ENCODE measurements around the gene LPIN1. TPM values are rescaled to one million over a fixed set of nuclear protein-coding genes. Genes with fewer than 3 reads are reported as not detected.

Gene LPIN1
- total and polyA plus RNA-seq, 2 of the 13 experiments (the other 11 are each of a cell fraction or from before 2014, with no cell fraction given) = 9.7 to 19.4 TPM

DNA sequence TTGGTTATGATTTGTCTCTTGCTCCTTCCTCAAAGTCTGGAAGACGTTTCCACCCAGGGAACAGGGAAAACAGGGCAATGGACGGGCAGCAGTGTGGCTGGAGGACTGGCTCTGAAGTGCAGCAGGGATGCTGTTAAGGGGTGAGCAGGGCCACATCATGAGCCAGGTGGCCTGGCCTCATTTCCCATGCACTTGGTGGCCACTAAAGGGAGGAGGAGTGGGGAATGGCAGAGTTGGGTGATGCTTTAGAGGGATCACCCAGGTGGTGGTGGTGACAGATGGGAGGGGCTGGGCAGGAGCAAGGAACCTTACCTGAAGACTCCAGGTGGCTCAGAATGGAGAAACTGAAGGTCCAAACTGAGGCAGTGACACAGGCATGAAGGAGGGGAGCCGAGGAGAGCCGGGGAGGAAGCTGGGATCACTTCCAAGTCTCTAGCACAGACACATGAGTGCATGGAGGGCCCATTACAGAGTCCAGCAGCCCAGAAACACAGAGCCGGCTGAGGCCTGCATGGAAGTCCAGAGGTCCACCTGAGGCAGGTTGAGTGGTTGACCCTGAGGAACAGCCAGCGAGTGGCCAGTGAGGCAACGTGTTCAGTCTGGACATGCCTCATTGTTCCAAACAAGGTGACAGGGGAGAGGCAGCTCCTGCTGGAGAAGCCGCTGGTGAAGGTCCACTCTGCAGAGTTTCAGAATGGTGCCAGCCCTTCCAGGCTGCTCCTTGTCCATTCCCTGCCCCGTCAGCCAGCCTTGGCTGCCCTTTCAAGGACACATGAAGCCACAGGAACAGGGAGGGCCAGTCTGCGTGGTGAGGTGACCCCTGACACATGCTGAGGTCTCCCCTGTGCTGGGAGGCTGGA, 91.7 kb downstream of the LPIN1 start (continued):
- TF ChIP-seq CREM (IDR thresholded peaks at IDR 0.05) (no peak), CREM (CRISPR knock-in tag; IDR thresholded peaks at IDR 0.05) (no peak), YY1 (IDR thresholded peaks at IDR 0.05; ENCODE audit: insufficient read depth, insufficient replicate concordance, low read depth, low read length) (no peak), ZNF501 (CRISPR knock-in tag; IDR thresholded peaks at IDR 0.05) (no peak), GMEB2 (CRISPR knock-in tag; IDR thresholded peaks at IDR 0.05; ENCODE audit: low read depth) (no peak), ARID3A (IDR thresholded peaks at IDR 0.05; ENCODE audit: low read depth, low read length) (no peak), ZNF782 (CRISPR knock-in tag; IDR thresholded peaks at IDR 0.05; ENCODE audit: borderline replicate concordance) (no peak), ZKSCAN1 (IDR thresholded peaks at IDR 0.05; ENCODE audit: low read length) (no peak), KDM1A (CRISPR knock-in tag; IDR thresholded peaks at IDR 0.05) (no peak), RFX3 (CRISPR knock-in tag; IDR thresholded peaks at IDR 0.05) (no peak), ZNF570 (CRISPR knock-in tag; IDR thresholded peaks at IDR 0.05; ENCODE audit: borderline replicate concordance) (no peak), MAZ (IDR thresholded peaks at IDR 0.05; ENCODE audit: borderline replicate concordance, low read depth, low read length) (no peak), MAZ (CRISPR knock-in tag; IDR thresholded peaks at IDR 0.05; ENCODE audit: low read depth) (no peak), IKZF1 (IDR thresholded peaks at IDR 0.05) (no peak), PBX2 (CRISPR knock-in tag; IDR thresholded peaks at IDR 0.05) (no peak), NR0B2 (CRISPR knock-in tag; IDR thresholded peaks at IDR 0.05) (no peak), RARG (CRISPR knock-in tag; IDR thresholded peaks at IDR 0.05; ENCODE audit: low read depth) (no peak), PAWR (CRISPR knock-in tag; IDR thresholded peaks at IDR 0.05; ENCODE audit: borderline replicate concordance) (no peak), ZNF562 (CRISPR knock-in tag; IDR thresholded peaks at IDR 0.05; ENCODE audit: borderline replicate concordance) (no peak), ZNF776 (CRISPR knock-in tag; IDR thresholded peaks at IDR 0.05) (0 out of 2 replicates have a peak, but pooled peaks have one; percentile 37), ELF1 (CRISPR knock-in tag; IDR thresholded peaks at IDR 0.05) (no peak), ZNF713 (CRISPR knock-in tag; IDR thresholded peaks at IDR 0.05) (no peak), CC2D1A (CRISPR knock-in tag; IDR thresholded peaks at IDR 0.05) (no peak), NAIF1 (CRISPR knock-in tag; IDR thresholded peaks at IDR 0.05; ENCODE audit: borderline replicate concordance) (no peak), ZNF614 (CRISPR knock-in tag; IDR thresholded peaks at IDR 0.05; ENCODE audit: borderline replicate concordance) (no peak)
- TF ChIP-seq, protein P1, sequence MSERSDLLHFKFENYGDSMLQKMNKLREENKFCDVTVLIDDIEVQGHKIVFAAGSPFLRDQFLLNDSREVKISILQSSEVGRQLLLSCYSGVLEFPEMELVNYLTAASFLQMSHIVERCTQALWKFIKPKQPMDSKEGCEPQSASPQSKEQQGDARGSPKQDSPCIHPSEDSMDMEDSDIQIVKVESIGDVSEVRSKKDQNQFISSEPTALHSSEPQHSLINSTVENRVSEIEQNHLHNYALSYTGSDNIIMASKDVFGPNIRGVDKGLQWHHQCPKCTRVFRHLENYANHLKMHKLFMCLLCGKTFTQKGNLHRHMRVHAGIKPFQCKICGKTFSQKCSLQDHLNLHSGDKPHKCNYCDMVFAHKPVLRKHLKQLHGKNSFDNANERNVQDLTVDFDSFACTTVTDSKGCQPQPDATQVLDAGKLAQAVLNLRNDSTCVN (CRISPR knock-in tag; IDR thresholded peaks at IDR 0.05; ENCODE audit: borderline replicate concordance) = no peak
